MM.1S (cell line): ENCODE results near the gene CROCC2.

Experiments used
- DNase-seq: peaks from one replicate; pipeline ENCODE4 v3.0.0-alpha.2; 2015
- H2AFZ ChIP-seq: fragments of 300-600 bp; sonication (generic); 2 replicates; pipeline ENCODE4 v1.6.0; 2016; ENCODE audit warnings: antibody characterized with exemption, low read length
- H3F3A ChIP-seq: fragments of 300-600 bp; sonication (generic); 2 replicates; pipeline ENCODE4 v1.6.1; 2016; ENCODE audit warnings: mild to moderate bottlenecking, antibody characterized with exemption, low read length, moderate library complexity, mixed read lengths; ENCODE audit not compliant: insufficient read depth
- H3K27ac ChIP-seq: fragments of 300-600 bp; sonication (generic); 2 replicates; pipeline ENCODE4 v1.5.1; 2016; ENCODE audit warnings: mild to moderate bottlenecking, low read length
- H3K27me3 ChIP-seq: fragments of 300-600 bp; sonication (generic); replicated peaks from 2 replicates; pipeline ENCODE4 v1.6.0; 2016; ENCODE audit warnings: low read length; ENCODE audit not compliant: insufficient read depth
- H3K36me3 ChIP-seq: fragments of 300-600 bp; sonication (generic); replicated peaks from 2 replicates; pipeline ENCODE4 v1.6.1; 2016; ENCODE audit warnings: mild to moderate bottlenecking, low read length, mixed read lengths; ENCODE audit not compliant: insufficient read depth
- H3K4me1 ChIP-seq: fragments of 300-600 bp; sonication (generic); 2 replicates; pipeline ENCODE4 v1.6.1; 2016; ENCODE audit warnings: low read length, mixed read lengths
- H3K4me2 ChIP-seq: fragments of 300-600 bp; sonication (generic); 2 replicates; pipeline ENCODE4 v1.6.0; 2016; ENCODE audit warnings: low read depth, low read length
- H3K4me3 ChIP-seq: fragments of 300-600 bp; sonication (generic); 2 replicates; pipeline ENCODE4 v1.5.1; 2016; ENCODE audit warnings: low read length, mixed read lengths
- H3K79me2 ChIP-seq: fragments of 300-600 bp; sonication (generic); 2 replicates; pipeline ENCODE4 v1.6.1; 2016; ENCODE audit warnings: mixed run types, low read length, mixed read lengths
- H3K9ac ChIP-seq: fragments of 300-600 bp; sonication (generic); 2 replicates; pipeline ENCODE4 v1.6.1; 2016; ENCODE audit warnings: low read length, mixed read lengths
- H3K9me2 ChIP-seq: fragments of 300-600 bp; sonication (generic); replicated peaks from 2 replicates; pipeline ENCODE4 v1.6.1; 2016; ENCODE audit warnings: mild to moderate bottlenecking, low read length, mixed read lengths; ENCODE audit not compliant: insufficient read depth
- H3K9me3 ChIP-seq: fragments of 300-600 bp; sonication (generic); replicated peaks from 2 replicates; pipeline ENCODE4 v1.6.1; 2016; ENCODE audit warnings: mild to moderate bottlenecking, low read length, mixed read lengths; ENCODE audit not compliant: insufficient read depth
- H4K20me1 ChIP-seq: fragments of 300-600 bp; sonication (generic); 2 replicates; pipeline ENCODE4 v1.6.1; 2016; ENCODE audit warnings: mild to moderate bottlenecking, low read length, moderate library complexity, mixed read lengths; ENCODE audit not compliant: insufficient read depth
- CTCF ChIP-seq: fragments of 300-600 bp; sonication (generic); IDR thresholded peaks from 2 replicates; pipeline ENCODE4 v1.5.1; 2016; ENCODE audit warnings: antibody characterized with exemption, low read length, mixed read lengths
- EZH2 ChIP-seq: fragments of 300-600 bp; sonication (generic); optimal IDR thresholded peaks from 2 replicates; pipeline ENCODE3; 2017; ENCODE audit warnings: low read depth, mild to moderate bottlenecking, antibody characterized with exemption, low read length, mixed read lengths
- EZH2phosphoT487 ChIP-seq: fragments of 300-600 bp; sonication (generic); IDR thresholded peaks from 2 replicates; pipeline ENCODE4 v1.6.1; 2018; ENCODE audit warnings: antibody characterized with exemption, low read length

CROCC2 gene

GRCh38 chr2:240958366-240959213 lies 52.5 kb downstream of the CROCC2 start:
- Histone ChIP-seq H3K27me3 (peaks cover 61% of the 10 kb centered on the region), H3K4me1 (no peaks in the 10 kb centered on the region), H2AFZ (no peak overlapping the region), H3K36me3 (no peaks in the 10 kb centered on the region), H4K20me1 (no peaks in the 10 kb centered on the region), H3K9me2 (no peaks in the 10 kb centered on the region), H3K9me3 (no peaks in the 10 kb centered on the region), H3K4me2 (no peak overlapping the region), H3F3A (no peaks in the 10 kb centered on the region), H3K79me2 (no peaks in the 10 kb centered on the region), H3K27ac (no peak overlapping the region), H3K9ac (no peak overlapping the region), H3K4me3 (no peak overlapping the region)
- no peak for DNase-seq
- TF ChIP-seq EZH2phosphoT487: no peak
- no peak for TF ChIP-seq CTCF
- TF ChIP-seq EZH2: no peak

DNA sequence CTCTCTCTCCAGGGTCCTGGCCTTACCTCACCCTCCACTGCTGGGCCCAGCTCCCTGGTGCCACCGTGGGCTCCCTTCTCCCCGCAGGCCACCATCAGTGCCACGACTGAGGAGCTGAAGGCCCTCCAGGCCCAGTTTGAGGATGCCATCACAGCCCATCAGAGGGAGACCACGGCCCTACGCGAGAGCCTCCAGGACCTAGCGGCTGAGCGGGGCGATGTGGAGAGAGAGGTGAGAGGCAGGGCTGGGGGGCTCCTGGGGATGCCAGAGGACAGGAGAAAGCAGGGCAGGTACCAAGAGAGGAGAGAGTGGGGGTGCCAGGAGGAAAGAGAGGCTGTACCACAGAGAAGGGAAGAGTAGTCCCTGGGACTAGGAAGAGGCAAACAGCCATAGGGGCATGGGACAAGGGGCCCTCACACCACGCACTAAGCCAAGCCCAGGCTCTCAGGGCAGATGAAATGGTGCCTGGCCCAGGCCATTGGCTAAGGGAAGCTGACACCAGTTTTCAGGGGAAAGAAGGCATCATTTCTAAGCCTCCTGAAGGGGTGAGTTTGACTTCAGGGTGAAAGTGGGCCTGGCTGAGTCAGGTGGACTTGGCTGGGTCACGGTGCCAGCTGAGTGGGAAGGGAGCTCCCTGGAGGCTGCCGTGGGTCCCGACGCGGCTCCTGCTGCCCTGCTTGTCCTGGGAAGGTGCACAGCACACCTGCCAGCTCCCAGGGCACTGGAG lies 53.2 kb downstream of the CROCC2 start:
- Histone ChIP-seq H3K27me3 (peaks cover 53% of the 10 kb centered on the region), H3K4me2 (no peak overlapping the region), H3K9me3 (no peaks in the 10 kb centered on the region), H3K79me2 (no peaks in the 10 kb centered on the region), H3K9me2 (no peaks in the 10 kb centered on the region), H3K9ac (no peak overlapping the region), H2AFZ (no peak overlapping the region), H3K4me3 (no peak overlapping the region), H4K20me1 (no peaks in the 10 kb centered on the region), H3K27ac (no peak overlapping the region), H3F3A (no peaks in the 10 kb centered on the region), H3K36me3 (no peaks in the 10 kb centered on the region), H3K4me1 (no peaks in the 10 kb centered on the region)
- no peak for DNase-seq
- TF ChIP-seq CTCF (no peak), EZH2 (no peak), EZH2phosphoT487 (no peak)

DNA sequence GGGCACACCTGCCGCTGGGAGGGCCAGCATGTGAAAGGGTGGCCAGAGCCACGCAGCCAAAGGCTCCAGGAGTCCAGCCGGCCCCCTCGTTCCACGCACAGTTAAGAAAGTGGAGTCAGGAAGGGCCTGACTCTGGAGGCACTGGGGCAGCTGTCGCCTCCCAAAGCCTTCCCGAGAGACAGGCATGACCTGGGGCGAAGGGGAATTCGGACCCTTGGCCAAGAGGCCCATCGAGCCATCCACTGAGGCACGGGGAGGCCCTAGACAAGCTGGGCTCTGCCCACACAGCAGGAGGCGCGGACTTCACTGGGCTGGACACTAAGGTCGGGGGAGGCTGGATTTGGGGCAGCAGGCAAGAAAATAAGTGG lies 53.8 kb downstream of the CROCC2 start:
- Histone ChIP-seq H3K27ac (no peak overlapping the region), H3K4me3 (no peak overlapping the region), H3K9ac (no peak overlapping the region), H3K36me3 (no peaks in the 10 kb centered on the region), H3K4me2 (no peak overlapping the region), H3K4me1 (no peaks in the 10 kb centered on the region), H4K20me1 (no peaks in the 10 kb centered on the region), H3K9me3 (no peaks in the 10 kb centered on the region), H2AFZ (no peak overlapping the region), H3K79me2 (no peaks in the 10 kb centered on the region), H3K27me3 (peaks cover 48% of the 10 kb centered on the region), H3K9me2 (no peaks in the 10 kb centered on the region), H3F3A (no peaks in the 10 kb centered on the region)
- TF ChIP-seq CTCF (no peak), EZH2phosphoT487 (no peak), EZH2 (no peak)
- DNase-seq: no peak
